H1 (cell line): ENCODE results near the gene ANKS1A. TPM values are rescaled to one million over a fixed set of nuclear protein-coding genes. Genes with fewer than 3 reads are reported as not detected.

Source experiments
- CTCF ChIA-PET: fragments of 300-600 bp; sonication (Branson Sonifier 250); formaldehyde crosslinking; loops from one replicate; lab custom pipeline; 2021; ENCODE audit not compliant: partially characterized antibody; lab: Charles Lee
- POLR2A ChIA-PET: fragments of 300-600 bp; sonication (Branson Sonifier 250); formaldehyde crosslinking; loops from one replicate; lab custom pipeline; 2021; ENCODE audit warnings: inconsistent platforms; ENCODE audit not compliant: partially characterized antibody; lab: Charles Lee
- DNase-seq, 2 experiments: peaks; one replicate each; pipeline versions ENCODE4 v3.0.0 to v3.0.0-alpha.2; 2010 to 2022; ENCODE audit warnings: low spot score in 2 of 2, low read depth in 1 of 2, mixed read lengths in 1 of 2
- FAIRE-seq: peaks from 2 replicates; lab custom pipeline; 2011; peaks lifted over from hg19 to GRCh38; lab: Jason Lieb, UNC
- H2AFZ ChIP-seq: 2 replicates; pipeline ENCODE4 v1.8.1; 2012; ENCODE audit warnings: low read length, inconsistent platforms
- H2AK5ac ChIP-seq: 2 replicates; pipeline ENCODE4 v1.6.1; 2013; ENCODE audit warnings: low read depth, low read length
- H2BK120ac ChIP-seq: replicated peaks from 2 replicates; pipeline ENCODE3; 2013; ENCODE audit warnings: low read depth, low read length, inconsistent platforms
- H2BK12ac ChIP-seq: 2 replicates; pipeline ENCODE4 v1.6.1; 2013; ENCODE audit warnings: low read depth, low read length
- H2BK15ac ChIP-seq: 2 replicates; pipeline ENCODE4 v1.6.1; 2013; ENCODE audit warnings: low read length
- H2BK20ac ChIP-seq: 2 replicates; pipeline ENCODE4 v1.6.1; 2013; ENCODE audit warnings: low read length
- H2BK5ac ChIP-seq: 2 replicates; pipeline ENCODE4 v1.6.1; 2013; ENCODE audit warnings: low read depth, low read length
- H3K14ac ChIP-seq: 2 replicates; pipeline ENCODE4 v1.6.1; 2013; ENCODE audit warnings: inconsistent platforms; ENCODE audit not compliant: insufficient read length
- H3K18ac ChIP-seq: 2 replicates; pipeline ENCODE4 v1.6.1; 2013; ENCODE audit warnings: low read length; ENCODE audit errors: extremely low read depth
- H3K23ac ChIP-seq: 2 replicates; pipeline ENCODE4 v1.6.1; 2013; ENCODE audit warnings: inconsistent platforms; ENCODE audit not compliant: insufficient read length
- H3K23me2 ChIP-seq: 2 replicates; pipeline ENCODE4 v1.6.1; 2013; ENCODE audit warnings: low read depth, low read length
- H3K27ac ChIP-seq: 2 replicates; pipeline ENCODE4 v1.6.1; 2011; ENCODE audit warnings: low read depth, low read length, inconsistent platforms
- H3K27me3 ChIP-seq, 4 experiments: replicated peaks in 1 of 4; 1 replicate in 1 of 4; 2 replicates in 3 of 4; pipeline versions ENCODE4 v1.6.1 to v1.8.1; 2011 to 2013; ENCODE audit warnings: low read length in 3 of 4, mild to moderate bottlenecking in 3 of 4, inconsistent platforms in 2 of 4, mixed read lengths in 2 of 4, moderate library complexity in 1 of 4; ENCODE audit not compliant: control insufficient read depth in 3 of 4, insufficient read depth in 3 of 4; ENCODE audit errors: extremely low read depth in 1 of 4
- H3K36me3 ChIP-seq, 4 experiments: 2 replicates each; pipeline versions ENCODE4 v1.6.1 to v1.8.1; 2011 to 2013; ENCODE audit warnings: mild to moderate bottlenecking in 4 of 4, low read length in 3 of 4, moderate library complexity in 2 of 4, control low read depth in 1 of 4, inconsistent platforms in 1 of 4; ENCODE audit not compliant: insufficient read depth in 4 of 4, control insufficient read depth in 2 of 4
- H3K4ac ChIP-seq: replicated peaks from 2 replicates; pipeline ENCODE3; 2013; ENCODE audit warnings: low read length, low read depth, mixed read lengths, inconsistent platforms; ENCODE audit not compliant: insufficient read length
- H3K4me1 ChIP-seq, 4 experiments: replicated peaks in 1 of 4; 1 replicate in 1 of 4; 2 replicates in 3 of 4; pipeline versions ENCODE4 v1.6.1 to v1.8.1; 2011 to 2013; ENCODE audit warnings: low read length in 3 of 4, inconsistent platforms in 2 of 4, mixed read lengths in 1 of 4; ENCODE audit not compliant: insufficient read depth in 4 of 4, control insufficient read depth in 3 of 4
- H3K4me2 ChIP-seq, 2 experiments: 2 replicates each; pipeline versions ENCODE4 v1.6.1 to v1.8.1; 2011 to 2013; ENCODE audit warnings: low read depth in 2 of 2, low read length in 2 of 2, control low read depth in 1 of 2, inconsistent platforms in 1 of 2, mild to moderate bottlenecking in 1 of 2; ENCODE audit not compliant: insufficient read depth in 1 of 2
- H3K4me3 ChIP-seq, 4 experiments: fragments of 200-600, 300-600 bp in 1 of 4; sonication (generic), shearing (Covaris generic), sonication (Bioruptor Twin) in 1 of 4; 2 replicates each; pipeline versions ENCODE4 v1.5.1 to v1.8.1; 2011 to 2016; ENCODE audit warnings: low read length in 4 of 4, low read depth in 3 of 4, control low read depth in 2 of 4, inconsistent platforms in 2 of 4, mild to moderate bottlenecking in 2 of 4, mixed read lengths in 1 of 4, moderate library complexity in 1 of 4; ENCODE audit not compliant: insufficient read depth in 2 of 4; ENCODE audit errors: extremely low read depth in 1 of 4
- H3K56ac ChIP-seq: replicated peaks from 2 replicates; pipeline ENCODE3; 2013; ENCODE audit warnings: low read depth, mild to moderate bottlenecking, mixed read lengths, low read length, inconsistent platforms; ENCODE audit not compliant: insufficient read length
- H3K79me1 ChIP-seq: 2 replicates; pipeline ENCODE4 v1.6.1; 2013; ENCODE audit warnings: low read depth, low read length, control low read depth
- H3K79me2 ChIP-seq, 2 experiments: 2 replicates each; pipeline versions ENCODE4 v1.6.1 to v1.8.1; 2012 to 2013; ENCODE audit warnings: low read length in 2 of 2, mild to moderate bottlenecking in 2 of 2, inconsistent platforms in 1 of 2; ENCODE audit not compliant: insufficient read depth in 2 of 2, control insufficient read depth in 1 of 2
- H3K9ac ChIP-seq, 4 experiments: replicated peaks in 1 of 4; 1 replicate in 1 of 4; 2 replicates in 3 of 4; pipeline versions ENCODE4 v1.6.1 to v1.8.1; 2011 to 2013; ENCODE audit warnings: low read depth in 3 of 4, low read length in 3 of 4, control low read depth in 2 of 4, mild to moderate bottlenecking in 2 of 4, moderate library complexity in 2 of 4, inconsistent platforms in 1 of 4; ENCODE audit errors: extremely low read depth in 1 of 4
- H3K9me3 ChIP-seq, 2 experiments: 2 replicates each; pipeline versions ENCODE4 v1.6.1 to v1.8.1; 2012 to 2013; ENCODE audit warnings: mild to moderate bottlenecking in 2 of 2, moderate library complexity in 2 of 2, control low read depth in 1 of 2, inconsistent platforms in 1 of 2, low read depth in 1 of 2, low read length in 1 of 2, mixed read lengths in 1 of 2; ENCODE audit not compliant: insufficient read depth in 2 of 2
- H4K20me1 ChIP-seq, 2 experiments: replicated peaks in 1 of 2; 2 replicates each; pipeline versions ENCODE3 to v1.8.1; 2011 to 2013; ENCODE audit warnings: inconsistent platforms in 2 of 2, low read length in 2 of 2, mild to moderate bottlenecking in 1 of 2; ENCODE audit not compliant: insufficient read depth in 2 of 2, control insufficient read depth in 1 of 2
- H4K5ac ChIP-seq: 2 replicates; pipeline ENCODE4 v1.6.1; 2013; ENCODE audit warnings: low read length, low read depth, mixed read lengths, inconsistent platforms; ENCODE audit not compliant: insufficient read length
- H4K8ac ChIP-seq: 2 replicates; pipeline ENCODE4 v1.8.0; 2013; ENCODE audit warnings: mild to moderate bottlenecking, moderate library complexity, low read length, inconsistent platforms; ENCODE audit not compliant: insufficient read depth; ENCODE audit errors: extremely low read depth
- H4K91ac ChIP-seq: replicated peaks from 2 replicates; pipeline ENCODE3; 2013; ENCODE audit warnings: low read length, mixed read lengths, inconsistent platforms; ENCODE audit not compliant: insufficient read length
- ATF3 ChIP-seq: IDR thresholded peaks from 2 replicates; pipeline ENCODE4 v1.6.1; 2011; ENCODE audit warnings: low read depth, mild to moderate bottlenecking, low read length; ENCODE audit not compliant: insufficient read depth
- CHD1 ChIP-seq: IDR thresholded peaks from 2 replicates; pipeline ENCODE4 v1.6.1; 2012; ENCODE audit warnings: low read depth, low read length, improper control_type of control experiment
- HDAC6 ChIP-seq: IDR thresholded peaks from one replicate; pipeline ENCODE4 v1.7.1; 2012; ENCODE audit warnings: low read depth, mild to moderate bottlenecking, inconsistent platforms, low read length, moderate library complexity
- JUN ChIP-seq: IDR thresholded peaks from 2 replicates; pipeline ENCODE4 v1.6.1; 2011; ENCODE audit warnings: low read depth, mild to moderate bottlenecking, improper control_type of control experiment, low read length
- JUND ChIP-seq: IDR thresholded peaks from 2 replicates; pipeline ENCODE4 v1.6.1; 2011; ENCODE audit warnings: mild to moderate bottlenecking, improper control_type of control experiment, low read length
- NANOG ChIP-seq: IDR thresholded peaks from 2 replicates; pipeline ENCODE4 v1.6.1; 2011; ENCODE audit warnings: low read length, low read depth, mild to moderate bottlenecking, inconsistent platforms; ENCODE audit not compliant: insufficient read depth, poor library complexity, severe bottlenecking
- RXRA ChIP-seq: IDR thresholded peaks from 2 replicates; pipeline ENCODE4 v1.6.1; 2011; ENCODE audit warnings: low read depth, mild to moderate bottlenecking, low read length, moderate library complexity; ENCODE audit not compliant: insufficient read depth
- SIRT6 ChIP-seq: IDR thresholded peaks from one replicate; pipeline ENCODE4 v1.7.1; 2012; ENCODE audit warnings: low read length, inconsistent platforms
- USF2 ChIP-seq: IDR thresholded peaks from 2 replicates; pipeline ENCODE4 v1.6.1; 2011; ENCODE audit warnings: low read length, improper control_type of control experiment
- WGBS, 2 experiments: shearing (Covaris generic) in 1 of 2; methylation state at CpG; one replicate each; pipeline versions ENCODE4 v1.1.6 to v1.1.7; 2013 to 2015; ENCODE audit warnings: low lambda C conversion rate in 2 of 2, mixed read lengths in 2 of 2, inconsistent platforms in 1 of 2, low coverage in 1 of 2, missing lambda C conversion rate in 1 of 2; ENCODE audit not compliant: insufficient replicate concordance in 2 of 2, insufficient coverage in 1 of 2, insufficient read length in 1 of 2; ENCODE audit errors: extremely low coverage in 1 of 2, missing lambda C conversion rate in 1 of 2; 5-methylcytosine and 5-hydroxymethylcytosine counted together
- polyA plus RNA-seq, 7 experiments: library from polyadenylated mRNA; depleted of rRNA in 3 of 7; stranded (reverse) in 5 of 7; unstranded in 2 of 7; fragments of >200 nt in 5 of 7; fragments of 200-250 nt in 2 of 7; gene quantifications; 1 replicate in 5 of 7; 2 replicates in 1 of 7; 4 replicates in 1 of 7; pipeline versions ENCODE4 v1.2.1 to v1.2.3, GENCODE V29; 2011 to 2013; ENCODE audit warnings: missing spikeins in 2 of 7, mixed read lengths in 2 of 7
- total RNA-seq: library from RNA; stranded (reverse); fragmentation: NEBNext Ultra II Directional; extraction: Animal tissue kit (Norgen Biotek cat#: 25700); gene quantifications from 2 replicates; pipeline ENCODE4 v1.2.1, GENCODE V29; 2021

The ANKS1A gene
- total and polyA plus RNA-seq, 2 of the 8 experiments (the other 6 are each of a cell fraction or from before 2014, with no cell fraction given), result 9.8 to 30.9 TPM

GRCh38 chr6:35093783-35094182 lies 204.7 kb downstream of the ANKS1A start:
- Histone ChIP-seq H3K79me2 (no peaks in the 10 kb centered on the region), H3K27ac (no peak overlapping the region), H3K27me3 (no peaks in the 10 kb centered on the region), H3K4ac (no peak overlapping the region), H2BK15ac (no peak overlapping the region), H3K23me2 (no peaks in the 10 kb centered on the region), H4K5ac (no peak overlapping the region), H2BK120ac (no peak overlapping the region), H3K79me1 (no peaks in the 10 kb centered on the region), H3K36me3 (0 out of 8 replicates have a peak, but pooled peaks cover 0 to 3% (median 0%) of the 10 kb centered on the region in 4 experiments), H3K4me3 (no peak overlapping the region), H2BK20ac (no peak overlapping the region), H2BK5ac (0 out of 2 replicates have a peak overlapping the region, but pooled peaks have one; percentile 45), H3K9ac (no peak overlapping the region), H4K8ac (no peak overlapping the region), H3K23ac (no peak overlapping the region), H4K20me1 (no peaks in the 10 kb centered on the region), H4K91ac (no peak overlapping the region), H3K9me3 (no peaks in the 10 kb centered on the region), H3K18ac (no peak overlapping the region), H3K4me1 (peaks cover 0 to 8% (median 3%) of the 10 kb centered on the region in 4 experiments; a peak in 4 of 7 replicates), H3K56ac (no peak overlapping the region), H2AFZ (no peak overlapping the region), H2BK12ac (no peak overlapping the region), H3K14ac (no peak overlapping the region), H2AK5ac (no peak overlapping the region), H3K4me2 (no peak overlapping the region)
- no peak for TF ChIP-seq NANOG
- no peak for TF ChIP-seq JUN
- TF ChIP-seq USF2, result no peak
- no peak for TF ChIP-seq RXRA
- TF ChIP-seq JUND, result no peak
- no peak for TF ChIP-seq CHD1
- TF ChIP-seq SIRT6, result no peak
- TF ChIP-seq ATF3, result no peak
- TF ChIP-seq HDAC6, result no peak
- CTCF ChIA-PET, result interaction anchor here (0.6 to 3.1 kb wide), 5 partner anchors 13 to 1334 kb away, joined by 3 to 9 read pairs (median 5); no protein-coding TSS in a partner anchor
- POLR2A ChIA-PET, result interaction anchor here (0.5 to 1.2 kb wide), 3 partner anchors 45 to 179 kb away, joined by 3 to 4 read pairs (median 4); no protein-coding TSS in a partner anchor
- FAIRE-seq (no peak), DNase-seq (peak in 1 of 2 experiments; percentile 45)
- WGBS, 2 experiments, result 86% methylated on average over 6 of the region's 6 CpGs; no CpG with 5 or more reads in 1 of the 2 experiments
